Posterior vena cava (tissue), 2 donors: ENCODE data around the gene PTPRD. TPM values are rescaled to one million over a fixed set of nuclear protein-coding genes. Genes with fewer than 3 reads are reported as not detected.
"Not testable (repeated sequence)": the region's sequence is repeated elsewhere in the genome, so short reads cannot be mapped to it uniquely, and the experiment has no call there.

ENCODE experiments used
- DNase-seq: peaks from one replicate; pipeline ENCODE4 v3.0.0-alpha.2; 2020; ENCODE audit warnings: low spot score
- intact Hi-C, 2 donors: fragments of 100-400 bp; cut with DNase I; formaldehyde crosslinking; loops; one replicate each; pipeline versions ENCODE4 v1.14.1 to v1.14.2; 2022 to 2023
- total RNA-seq, 2 donors: library from RNA; stranded (reverse); fragmentation: NEBNext Ultra II Directional; extraction: Animal tissue kit (Norgen Biotek cat#: 25700); gene quantifications; one replicate each; pipeline ENCODE4 v1.2.1, GENCODE V29; 2021
- donor health status: DM: yes; HTN: yes; CAD: no.
- donor health status: DM: yes; HTN: yes; CAD: no.

The PTPRD gene
- total RNA-seq, 2 donors from 2014 or later: 21.4 to 51.2 TPM

- no peak for DNase-seq
- intact Hi-C loops: no loop called here
Measured at GRCh38 chr9:10523164-10523563, 89.6 kb downstream of the PTPRD start.

- no peak for DNase-seq
Measured at GRCh38 chr9:10512144-10512543, 100.7 kb downstream of the PTPRD start.

GRCh38 chr9:10488937-10489336, 123.9 kb downstream of the PTPRD start:
- intact Hi-C loops: no loop called here
- no peak for DNase-seq

More at GRCh38 chr9:10512144-10512543, 100.7 kb downstream of the PTPRD start:
- intact Hi-C loops: no loop called here

- intact Hi-C loops: no loop called here
- DNase-seq: no peak
Measured at GRCh38 chr9:10479172-10479571, 133.6 kb downstream of the PTPRD start.

- intact Hi-C loops: not testable (repeated sequence)
- DNase-seq: peak; percentile 73
Measured at GRCh38 chr9:10449201-10449617, 163.6 kb downstream of the PTPRD start.

- no peak for DNase-seq
- intact Hi-C loops: no loop called here
Measured at GRCh38 chr9:10447036-10447435, 165.8 kb downstream of the PTPRD start.

- intact Hi-C loops: no loop called here
- DNase-seq: no peak
Measured at GRCh38 chr9:10443868-10444204, 169.0 kb downstream of the PTPRD start.

- no peak for DNase-seq
- intact Hi-C loops: no loop called here
Measured at GRCh38 chr9:10443181-10443867, 169.5 kb downstream of the PTPRD start.

- no peak for DNase-seq
- intact Hi-C loops: no loop called here
Measured at GRCh38 chr9:10438955-10439354, 173.8 kb downstream of the PTPRD start.

GRCh38 chr9:10436756-10437155, 176.0 kb downstream of the PTPRD start:
- intact Hi-C loops: no loop called here
- no peak for DNase-seq

- intact Hi-C loops: no loop called here
- no peak for DNase-seq
Measured at GRCh38 chr9:10434412-10434811, 178.4 kb downstream of the PTPRD start.

- intact Hi-C loops: no loop called here
Measured at GRCh38 chr9:10411272-10411671, 201.5 kb downstream of the PTPRD start.

GRCh38 chr9:10403283-10403682, 209.5 kb downstream of the PTPRD start:
- intact Hi-C loops: no loop called here
- DNase-seq: no peak

More at GRCh38 chr9:10411272-10411671, 201.5 kb downstream of the PTPRD start:
- DNase-seq: no peak

- intact Hi-C loops: no loop called here
- DNase-seq: no peak
Measured at GRCh38 chr9:10396615-10397014, 216.2 kb downstream of the PTPRD start.

GRCh38 chr9:10387282-10387681, 225.5 kb downstream of the PTPRD start:
- intact Hi-C loops: no loop called here
- DNase-seq: no peak

GRCh38 chr9:10371824-10372223, 241.0 kb downstream of the PTPRD start:
- intact Hi-C loops: no loop called here
- no peak for DNase-seq

GRCh38 chr9:10366171-10366779, 246.5 kb downstream of the PTPRD start:
- no peak for DNase-seq
- intact Hi-C loops: no loop called here

GRCh38 chr9:10354591-10354990, 258.2 kb downstream of the PTPRD start:
- no peak for DNase-seq
- intact Hi-C loops: no loop called here

GRCh38 chr9:10345621-10346020, 267.2 kb downstream of the PTPRD start:
- DNase-seq, intact Hi-C loops: not testable (repeated sequence)

- intact Hi-C loops: no loop called here
- no peak for DNase-seq
Measured at GRCh38 chr9:10341057-10341456, 271.7 kb downstream of the PTPRD start.

- no peak for DNase-seq
- intact Hi-C loops: no loop called here
Measured at GRCh38 chr9:10339152-10339551, 273.6 kb downstream of the PTPRD start.
